HepG2 (cell line): ENCODE measurements around the gene USP36. TPM values are rescaled to one million over a fixed set of nuclear protein-coding genes. Genes with fewer than 3 reads are reported as not detected.

ENCODE experiments used
- ARID5B ChIP-seq: IDR thresholded peaks from 2 replicates; pipeline ENCODE4 v1.4.0; 2020; ENCODE audit warnings: mild to moderate bottlenecking, missing genetic modification reagents
- ATF6 ChIP-seq: sonication (generic); formaldehyde crosslinking; conservative IDR thresholded peaks from 2 replicates; pipeline ENCODE4 v1.4.0; 2020; ENCODE audit warnings: missing genetic modification reagents
- CCDC6 ChIP-seq: sonication (generic); formaldehyde crosslinking; IDR thresholded peaks from 2 replicates; pipeline ENCODE4 v1.8.1; 2022; ENCODE audit warnings: mild to moderate bottlenecking, missing genetic modification reagents, moderate library complexity
- CEBPG ChIP-seq: IDR thresholded peaks from 2 replicates; pipeline ENCODE4 v1.6.1; 2016
- CENPT ChIP-seq: sonication (generic); formaldehyde crosslinking; IDR thresholded peaks from 2 replicates; pipeline ENCODE4 v1.8.0; 2022; ENCODE audit warnings: low read depth, mild to moderate bottlenecking, moderate library complexity, missing genetic modification reagents
- FLYWCH1 ChIP-seq: sonication (generic); formaldehyde crosslinking; IDR thresholded peaks from 2 replicates; pipeline ENCODE4 v1.8.1; 2023; ENCODE audit warnings: mild to moderate bottlenecking, missing genetic modification reagents
- FOXA1 ChIP-seq, 2 experiments: fragments of 450-650 bp in 1 of 2; sonication (generic) in 1 of 2; formaldehyde crosslinking in 1 of 2; IDR thresholded peaks; 2 replicates each; pipeline versions ENCODE4 v1.4.0 to v1.6.1; 2016 to 2020; ENCODE audit warnings: missing genetic modification reagents in 1 of 2
- HDAC2 ChIP-seq: sonication (generic); formaldehyde crosslinking; IDR thresholded peaks from 2 replicates; pipeline ENCODE4 v1.4.0; 2020; ENCODE audit warnings: missing genetic modification reagents
- HIVEP1 ChIP-seq: sonication (generic); formaldehyde crosslinking; IDR thresholded peaks from 2 replicates; pipeline ENCODE4 v1.4.0; 2020; ENCODE audit warnings: mild to moderate bottlenecking, missing genetic modification reagents
- MIER3 ChIP-seq: IDR thresholded peaks from 2 replicates; pipeline ENCODE4 v1.6.1; 2016; ENCODE audit warnings: missing compliant biosample characterization, borderline replicate concordance
- POLR2AphosphoS2 ChIP-seq: IDR thresholded peaks from 2 replicates; pipeline ENCODE4 v1.6.1; 2011; ENCODE audit warnings: low read depth, low read length, improper control_type of control experiment
- RFX1 ChIP-seq: fragments of 450-650 bp; IDR thresholded peaks from 2 replicates; pipeline ENCODE4 v1.6.1; 2017
- SRY ChIP-seq: sonication (generic); formaldehyde crosslinking; IDR thresholded peaks from 2 replicates; pipeline ENCODE4 v1.8.0; 2022; ENCODE audit warnings: mild to moderate bottlenecking, missing genetic modification reagents
- TARDBP ChIP-seq: sonication (generic); formaldehyde crosslinking; IDR thresholded peaks from 2 replicates; pipeline ENCODE4 v1.8.0; 2022; ENCODE audit warnings: mild to moderate bottlenecking, missing genetic modification reagents
- TP53 ChIP-seq: sonication (generic); formaldehyde crosslinking; conservative IDR thresholded peaks from 2 replicates; pipeline ENCODE4 v1.4.0; 2020; ENCODE audit warnings: missing genetic modification reagents
- TRIM24 ChIP-seq: sonication (generic); formaldehyde crosslinking; IDR thresholded peaks from 2 replicates; pipeline ENCODE4 v1.8.0; 2022; ENCODE audit warnings: mild to moderate bottlenecking, missing genetic modification reagents
- ZBTB1 ChIP-seq: sonication (generic); formaldehyde crosslinking; IDR thresholded peaks from 2 replicates; pipeline ENCODE4 v1.4.0; 2020; ENCODE audit warnings: missing genetic modification reagents, borderline replicate concordance
- ZFP37 ChIP-seq: sonication (generic); formaldehyde crosslinking; IDR thresholded peaks from 2 replicates; pipeline ENCODE4 v1.4.0; 2020; ENCODE audit warnings: missing genetic modification reagents, borderline replicate concordance
- ZNF292 ChIP-seq: sonication (generic); formaldehyde crosslinking; IDR thresholded peaks from 2 replicates; pipeline ENCODE4 v1.8.1; 2022; ENCODE audit warnings: mild to moderate bottlenecking, low read depth, missing genetic modification reagents, borderline replicate concordance
- ZNF549 ChIP-seq: sonication (generic); formaldehyde crosslinking; IDR thresholded peaks from 2 replicates; pipeline ENCODE4 v1.5.0; 2020; ENCODE audit warnings: missing genetic modification reagents
- polyA plus RNA-seq, 8 experiments: library from polyadenylated mRNA; depleted of rRNA in 3 of 8; stranded (reverse) in 7 of 8; unstranded in 1 of 8; fragments of >200 nt; fragmentation: Illumina TruSeq in 4 of 8; extraction: Trizol in 4 of 8; gene quantifications; 2 replicates each; pipeline versions ENCODE4 v1.2.1 to v1.2.3, GENCODE V29; 2011 to 2016; ENCODE audit warnings: low read depth in 4 of 8, missing spikeins in 1 of 8, mixed read lengths in 1 of 8; ENCODE audit not compliant: insufficient read depth in 1 of 8
- total RNA-seq, 5 experiments: library from RNA; depleted of rRNA; stranded (reverse); fragments of >200 nt; fragmentation: Illumina TruSeq; extraction: Trizol; gene quantifications; 2 replicates each; pipeline ENCODE4 v1.2.3, GENCODE V29; 2016; ENCODE audit warnings: low read depth in 1 of 5
- TF ChIP-seq, protein P1 (sequence below): IDR thresholded peaks from 2 replicates; pipeline ENCODE4 v1.6.1; 2016; ENCODE audit warnings: mild to moderate bottlenecking
- TF ChIP-seq, protein P2 (sequence below): sonication (generic); formaldehyde crosslinking; IDR thresholded peaks from 2 replicates; pipeline ENCODE4 v1.5.0; 2020; ENCODE audit warnings: mild to moderate bottlenecking, low read depth, missing genetic modification reagents, borderline replicate concordance

The USP36 gene
- total and polyA plus RNA-seq, 2 of the 13 experiments (the other 11 are each of a cell fraction or from before 2014, with no cell fraction given): 29.6 to 45.9 TPM

DNA sequence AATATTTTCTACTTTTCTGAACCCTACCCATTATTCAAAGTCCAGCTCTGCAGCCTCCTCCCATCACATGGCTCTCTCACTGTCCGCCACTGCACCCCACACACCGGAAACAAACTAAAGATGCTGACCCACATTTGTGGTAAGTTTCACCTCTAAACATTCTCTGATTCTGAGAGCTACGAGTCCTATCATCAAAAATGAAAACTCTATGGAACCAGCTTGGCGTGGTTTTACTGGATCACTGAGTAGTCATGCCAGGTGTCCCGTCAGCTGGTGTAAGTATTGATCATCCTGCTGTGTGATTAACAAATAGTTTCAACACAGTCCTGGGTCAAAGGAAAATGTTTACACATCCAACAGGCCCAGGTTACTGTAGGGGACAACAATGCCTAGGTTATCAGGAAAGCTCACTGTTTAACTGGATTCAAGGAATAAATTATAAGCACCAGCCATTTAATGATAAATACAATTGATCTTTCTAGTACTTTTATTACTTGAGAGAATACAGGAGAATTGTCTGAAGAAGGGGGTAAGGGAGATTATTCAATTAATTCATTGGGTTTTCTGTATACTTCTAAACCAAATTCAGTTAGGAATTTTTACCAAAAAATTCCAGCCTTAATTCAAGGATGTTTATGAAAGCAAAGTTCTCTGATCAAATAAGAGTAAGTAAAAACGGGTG, 92.4 kb downstream of the USP36 start (continued):
- TF ChIP-seq, protein P1, sequence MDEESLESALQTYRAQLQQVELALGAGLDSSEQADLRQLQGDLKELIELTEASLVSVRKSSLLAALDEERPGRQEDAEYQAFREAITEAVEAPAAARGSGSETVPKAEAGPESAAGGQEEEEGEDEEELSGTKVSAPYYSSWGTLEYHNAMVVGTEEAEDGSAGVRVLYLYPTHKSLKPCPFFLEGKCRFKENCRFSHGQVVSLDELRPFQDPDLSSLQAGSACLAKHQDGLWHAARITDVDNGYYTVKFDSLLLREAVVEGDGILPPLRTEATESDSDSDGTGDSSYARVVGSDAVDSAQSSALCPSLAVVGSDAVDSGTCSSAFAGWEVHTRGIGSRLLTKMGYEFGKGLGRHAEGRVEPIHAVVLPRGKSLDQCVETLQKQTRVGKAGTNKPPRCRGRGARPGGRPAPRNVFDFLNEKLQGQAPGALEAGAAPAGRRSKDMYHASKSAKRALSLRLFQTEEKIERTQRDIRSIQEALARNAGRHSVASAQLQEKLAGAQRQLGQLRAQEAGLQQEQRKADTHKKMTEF (CRISPR knock-in tag): peak; percentile 85
- TF ChIP-seq ARID5B (CRISPR knock-in tag) (peak; percentile 94), TP53 (no peak), ATF6 (CRISPR knock-in tag) (peak; percentile 43; the same call in 1 of the 2 replicates), HIVEP1 (CRISPR knock-in tag) (no peak), CCDC6 (CRISPR knock-in tag) (0 out of 2 replicates have a peak, but pooled peaks have one; percentile 32), POLR2AphosphoS2 (no peak), TRIM24 (CRISPR knock-in tag) (no peak), ZBTB1 (no peak), ZNF549 (CRISPR knock-in tag) (0 out of 2 replicates have a peak, but pooled peaks have one; percentile 39), CENPT (CRISPR knock-in tag) (no peak), SRY (CRISPR knock-in tag) (no peak), TARDBP (CRISPR knock-in tag) (peak; percentile 64; the same call in 1 of the 2 replicates), RFX1 (no peak), FLYWCH1 (CRISPR knock-in tag) (no peak), ZNF292 (CRISPR knock-in tag) (no peak), CEBPG (CRISPR knock-in tag) (peak; percentile 94), HDAC2 (peak; percentile 96), ZFP37 (0 out of 2 replicates have a peak, but pooled peaks have one; percentile 35), MIER3 (peak; percentile 95; the same call in 1 of the 2 replicates), FOXA1 (IDR thresholded peaks at IDR 0.05) (no peak), FOXA1 (CRISPR knock-in tag; IDR thresholded peaks at IDR 0.05) (peak; percentile 72)
- TF ChIP-seq, protein P2, sequence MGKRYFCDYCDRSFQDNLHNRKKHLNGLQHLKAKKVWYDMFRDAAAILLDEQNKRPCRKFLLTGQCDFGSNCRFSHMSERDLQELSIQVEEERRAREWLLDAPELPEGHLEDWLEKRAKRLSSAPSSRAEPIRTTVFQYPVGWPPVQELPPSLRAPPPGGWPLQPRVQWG (CRISPR knock-in tag): no peak
